ENCODE data around the gene AK1. TPM values are rescaled to one million over a fixed set of nuclear protein-coding genes. Genes with fewer than 3 reads are reported as not detected.

The AK1 gene
- total RNA-seq, 2 experiments from 2014 or later = 27.7 to 28.5 TPM

- no peaks in the 10 kb centered on the region for H3K4me1 Mint-ChIP-seq (ENCODE audit: low read depth)
- CTCF ChIA-PET = interaction anchor here (0.6 to 1.3 kb wide), 2 partner anchors 91 to 224 kb away, joined by 3 to 4 read pairs; partner anchors contain the start of gene TOR2A
- no peaks in the 10 kb centered on the region for H3K9me3 Mint-ChIP-seq
- POLR2A ChIA-PET = interaction anchor here (0.6 kb wide), 1 partner anchor 51 kb away, joined by 3 read pairs; no protein-coding TSS in a partner anchor
- peaks cover 1% of the 10 kb centered on the region for H3K36me3 Mint-ChIP-seq
- no peak overlapping the region for H3K4me3 Mint-ChIP-seq
- no peaks in the 10 kb centered on the region for H3K27me3 Mint-ChIP-seq
- DNase-seq = no peak
- H3K27ac Mint-ChIP-seq = no peak overlapping the region
- intact Hi-C loops (cut with micrococcal nuclease) = no loop called here
These were observed 52.0 kb downstream of the AK1 start for GRCh38 chr9:127825319-127826051.

- peaks cover 11% of the 10 kb centered on the region for H3K36me3 Mint-ChIP-seq
- H3K9me3 Mint-ChIP-seq = no peaks in the 10 kb centered on the region
- no peak overlapping the region for H3K4me3 Mint-ChIP-seq
- no peaks in the 10 kb centered on the region for H3K27me3 Mint-ChIP-seq
- ChIA-PET CTCF (no interaction called here), POLR2A (no interaction called here)
- H3K27ac Mint-ChIP-seq = no peak overlapping the region
- no peaks in the 10 kb centered on the region for H3K4me1 Mint-ChIP-seq (ENCODE audit: low read depth)
- intact Hi-C loops (cut with micrococcal nuclease) = no loop called here
- DNase-seq = no peak
These were observed 55.4 kb downstream of the AK1 start for GRCh38 chr9:127822108-127822507.

GRCh38 chr9:127818574-127818973, 58.9 kb downstream of the AK1 start:
- H3K36me3 Mint-ChIP-seq = peaks cover 13% of the 10 kb centered on the region
- no peaks in the 10 kb centered on the region for H3K27me3 Mint-ChIP-seq
- H3K4me3 Mint-ChIP-seq = no peak overlapping the region
- intact Hi-C loops (cut with micrococcal nuclease) = no loop called here
- CTCF ChIA-PET = interaction anchor here (1.7 kb wide), 1 partner anchor 51 kb away, joined by 5 read pairs; no protein-coding TSS in a partner anchor
- H3K9me3 Mint-ChIP-seq = no peaks in the 10 kb centered on the region
- no peak overlapping the region for H3K27ac Mint-ChIP-seq
- POLR2A ChIA-PET = no interaction called here
- H3K4me1 Mint-ChIP-seq (ENCODE audit: low read depth) = no peaks in the 10 kb centered on the region
- DNase-seq = no peak

- Mint-ChIP-seq H3K9me3 (no peaks in the 10 kb centered on the region), H3K36me3 (peaks cover 17% of the 10 kb centered on the region), H3K4me3 (no peak overlapping the region), H3K27ac (peak overlapping the region; percentile 42), H3K4me1 (ENCODE audit: low read depth) (no peaks in the 10 kb centered on the region), H3K27me3 (no peaks in the 10 kb centered on the region)
- ChIA-PET CTCF (interaction anchor here (1.4 to 1.7 kb wide), 2 partner anchors 52 kb away, joined by 4 to 5 read pairs; no protein-coding TSS in a partner anchor), POLR2A (no interaction called here)
- intact Hi-C loops (cut with micrococcal nuclease) = no loop called here
- DNase-seq = no peak
These were observed 59.5 kb downstream of the AK1 start for GRCh38 chr9:127817881-127818434.

- no peaks in the 10 kb centered on the region for H3K27me3 Mint-ChIP-seq
- H3K4me1 Mint-ChIP-seq (ENCODE audit: low read depth) = no peaks in the 10 kb centered on the region
- H3K27ac Mint-ChIP-seq = no peak overlapping the region
- ChIA-PET CTCF (interaction anchor here (1.4 kb wide), 1 partner anchor 53 kb away, joined by 4 read pairs; no protein-coding TSS in a partner anchor), POLR2A (no interaction called here)
- DNase-seq = no peak
- intact Hi-C loops (cut with micrococcal nuclease) = no loop called here
- H3K36me3 Mint-ChIP-seq = peaks cover 18% of the 10 kb centered on the region
- H3K4me3 Mint-ChIP-seq = no peak overlapping the region
- no peaks in the 10 kb centered on the region for H3K9me3 Mint-ChIP-seq
These were observed 60.7 kb downstream of the AK1 start for GRCh38 chr9:127816728-127817127.

Small RNAs within 50 kb of the gene (microRNA-seq; reads per million reads assigned to microRNA genes)
- gene MIR4672 (ENCODE audit: borderline microRNAs expressed, borderline number of aligned reads, borderline replicate concordance) = not detected

Other genes starting within 250 kb of the AK1 start
- gene CFAP157, start 170.7 kb downstream of the AK1 start, total RNA-seq = under 1 TPM in 1 of 2 experiments, not detected in 1; 0.10 TPM
- gene PTRH1, start 162.0 kb downstream of the AK1 start, total RNA-seq = 10 to 100 TPM; 20.9 to 22.7 TPM
- gene TTC16, start 161.6 kb downstream of the AK1 start, total RNA-seq = under 1 TPM; 0.61 to 0.69 TPM
- 10 to 100 TPM; 12.7 to 16.2 TPM for gene TOR2A, start 142.4 kb downstream of the AK1 start, total RNA-seq
- 10 to 100 TPM; 34.5 to 35.3 TPM for gene SH2D3C, start 99.0 kb downstream of the AK1 start, total RNA-seq
- gene CDK9, start 91.6 kb downstream of the AK1 start, total RNA-seq = 10 to 100 TPM; 99.4 to 99.6 TPM
- gene FPGS, start 74.8 kb downstream of the AK1 start, total RNA-seq = 10 to 100 TPM; 80.0 to 83.9 TPM
- 10 to 100 TPM; 12.0 to 12.2 TPM for gene ENG, start 23.0 kb downstream of the AK1 start, total RNA-seq
- 10 to 100 TPM; 50.1 to 53.8 TPM for gene ST6GALNAC6, start 21.9 kb upstream of the AK1 start, total RNA-seq
- 10 to 100 TPM; 21.2 to 23.5 TPM for gene ST6GALNAC4, start 39.4 kb upstream of the AK1 start, total RNA-seq
- gene PIP5KL1, start 53.1 kb upstream of the AK1 start, total RNA-seq = 1 to 10 TPM in 1 of 2 experiments, under 1 TPM in 1; 0.94 to 2.9 TPM
- gene DPM2, start 60.2 kb upstream of the AK1 start, total RNA-seq = 10 to 100 TPM; 41.5 to 42.0 TPM
- 10 to 100 TPM; 50.7 to 58.0 TPM for gene EEIG1, start 103.3 kb upstream of the AK1 start, total RNA-seq
- gene NAIF1, start 189.6 kb upstream of the AK1 start, total RNA-seq = 10 to 100 TPM; 10.2 to 14.5 TPM
- gene SLC25A25, start 190.6 kb upstream of the AK1 start, total RNA-seq = 10 to 100 TPM; 17.1 to 17.3 TPM

All from activated CD4-positive, alpha-beta memory T cell treated with anti-CD3 and anti-CD28 coated beads for 36 hours (primary cell).